HAP-1 (cell line): ENCODE data around the gene PSRC1.
"Not testable (repeated sequence)": the region's sequence is repeated elsewhere in the genome, so short reads cannot be mapped to it uniquely, and the experiment has no call there.

Experiments
- DNase-seq, 2 experiments: peaks; one replicate each; pipeline ENCODE4 v3.0.0-alpha.2; 2016 to 2020; ENCODE audit warnings: low spot score in 2 of 2
- H3K27me3 ChIP-seq: fragments of 250-450 bp; sonication (Bioruptor Pico); 2 replicates; pipeline ENCODE4 v1.5.1; 2020; ENCODE audit warnings: low read depth, mild to moderate bottlenecking, moderate library complexity
- H3K36me3 ChIP-seq: fragments of 250-450 bp; sonication (Bioruptor Pico); replicated peaks from 2 replicates; pipeline ENCODE4 v1.5.1; 2020; ENCODE audit warnings: mild to moderate bottlenecking
- H3K4me1 ChIP-seq: fragments of 250-450 bp; sonication (Bioruptor Pico); 2 replicates; pipeline ENCODE4 v1.5.1; 2020; ENCODE audit warnings: mild to moderate bottlenecking
- H3K4me3 ChIP-seq: fragments of 250-450 bp; sonication (Bioruptor Pico); 2 replicates; pipeline ENCODE4 v1.5.1; 2020; ENCODE audit warnings: mild to moderate bottlenecking, moderate library complexity
- H3K9me3 ChIP-seq: fragments of 250-450 bp; sonication (Bioruptor Pico); 2 replicates; pipeline ENCODE4 v1.5.1; 2020; ENCODE audit warnings: mild to moderate bottlenecking, moderate library complexity
- in situ Hi-C: fragments of 300-500 bp; cut with MboI; formaldehyde crosslinking; loops from 3 replicates; pipeline ENCODE4 v1.14.3; 2020; ENCODE audit warnings: low sequenced_read_pairs, inconsistent platforms, mixed read lengths

Gene PSRC1

DNA sequence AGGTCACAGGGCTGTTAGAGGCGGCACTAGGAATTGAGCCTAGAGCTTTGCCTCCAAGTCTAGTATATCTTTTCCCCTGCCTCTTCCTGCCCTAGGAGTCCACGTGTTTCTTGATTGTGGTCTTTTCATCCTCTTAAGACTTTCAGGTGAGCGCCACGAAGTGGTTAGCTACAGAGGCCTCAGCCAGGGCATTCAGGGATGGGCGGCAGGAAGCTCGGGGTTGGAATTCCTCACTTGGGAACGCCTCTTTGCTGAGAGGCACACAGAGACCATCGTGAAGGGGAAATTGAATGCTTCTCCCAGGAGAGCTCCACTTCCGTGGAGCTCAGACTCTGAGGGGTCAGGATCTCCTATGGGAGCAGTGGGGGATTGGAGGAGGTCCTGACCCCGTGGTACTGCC is 23.0 kb upstream of the PSRC1 start:
- in situ Hi-C loops, H3K9me3 ChIP-seq, DNase-seq, H3K27me3 ChIP-seq, H3K36me3 ChIP-seq, H3K4me3 ChIP-seq: not testable (repeated sequence)
- peaks cover 12% of the 10 kb centered on the region for H3K4me1 ChIP-seq

DNA sequence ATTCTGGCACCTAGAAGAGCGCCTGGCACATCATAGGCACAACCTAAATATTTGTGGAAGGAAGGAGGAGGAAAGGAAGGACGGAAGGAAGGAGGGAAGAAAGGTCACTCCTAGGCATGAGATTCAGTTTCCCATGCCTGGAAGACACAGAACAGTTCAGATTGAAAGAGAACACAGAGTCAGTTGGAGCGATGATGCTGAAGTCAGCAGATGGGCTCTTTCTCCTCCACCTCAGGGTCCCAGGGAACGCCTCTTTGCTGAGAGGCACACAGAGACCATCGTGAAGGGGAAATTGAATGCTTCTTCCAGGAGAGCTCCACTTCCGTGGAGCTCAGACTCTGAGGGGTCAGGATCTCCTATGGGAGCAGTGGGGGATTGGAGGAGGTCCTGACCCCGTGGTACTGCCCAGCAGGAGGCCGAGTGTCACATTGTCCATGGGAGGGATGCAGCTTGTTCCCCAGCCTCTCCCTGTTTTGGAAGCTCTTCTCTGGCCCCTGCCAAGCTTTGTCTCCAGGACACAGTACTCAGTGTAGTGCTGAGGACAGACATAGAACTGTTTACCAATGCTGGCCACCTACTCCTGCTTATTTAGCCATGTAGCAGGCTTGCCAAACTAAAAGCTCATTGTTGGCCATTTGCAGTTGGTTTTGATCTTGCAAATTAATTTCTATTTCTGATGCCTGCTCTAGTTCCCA is 21.4 kb upstream of the PSRC1 start:
- no peaks in the 10 kb centered on the region for H3K9me3 ChIP-seq
- no peak for DNase-seq
- H3K4me3 ChIP-seq, result no peak overlapping the region
- H3K4me1 ChIP-seq, result peaks cover 12% of the 10 kb centered on the region
- H3K27me3 ChIP-seq, result no peaks in the 10 kb centered on the region
- in situ Hi-C loops, result no loop called here
- no peaks in the 10 kb centered on the region for H3K36me3 ChIP-seq

DNA sequence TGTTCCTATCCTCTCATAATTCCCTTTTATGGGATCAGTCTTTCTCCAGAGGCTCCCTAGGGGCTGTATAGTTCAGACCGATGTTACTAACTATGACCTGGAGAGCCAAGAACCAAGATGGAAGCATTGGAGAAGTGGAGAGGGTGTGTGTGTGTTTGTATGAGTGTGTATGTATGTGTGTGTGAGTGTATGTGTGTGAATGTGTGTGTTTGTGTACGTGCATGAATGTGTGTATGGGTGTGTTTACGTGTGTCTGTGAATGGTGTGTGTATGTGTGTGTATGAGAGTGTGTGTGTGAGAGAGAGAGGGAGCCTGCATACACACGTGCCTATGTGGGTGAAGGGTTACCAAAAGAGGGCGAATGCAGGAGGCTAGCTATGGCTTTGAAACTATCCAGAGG is 18.9 kb upstream of the PSRC1 start:
- no peaks in the 10 kb centered on the region; the same call in 1 of the 2 replicates for H3K4me1 ChIP-seq
- no peaks in the 10 kb centered on the region for H3K27me3 ChIP-seq
- no peaks in the 10 kb centered on the region for H3K9me3 ChIP-seq
- H3K4me3 ChIP-seq, result no peak overlapping the region
- in situ Hi-C loops, result no loop called here
- H3K36me3 ChIP-seq, result no peaks in the 10 kb centered on the region
- DNase-seq, result no peak

DNA sequence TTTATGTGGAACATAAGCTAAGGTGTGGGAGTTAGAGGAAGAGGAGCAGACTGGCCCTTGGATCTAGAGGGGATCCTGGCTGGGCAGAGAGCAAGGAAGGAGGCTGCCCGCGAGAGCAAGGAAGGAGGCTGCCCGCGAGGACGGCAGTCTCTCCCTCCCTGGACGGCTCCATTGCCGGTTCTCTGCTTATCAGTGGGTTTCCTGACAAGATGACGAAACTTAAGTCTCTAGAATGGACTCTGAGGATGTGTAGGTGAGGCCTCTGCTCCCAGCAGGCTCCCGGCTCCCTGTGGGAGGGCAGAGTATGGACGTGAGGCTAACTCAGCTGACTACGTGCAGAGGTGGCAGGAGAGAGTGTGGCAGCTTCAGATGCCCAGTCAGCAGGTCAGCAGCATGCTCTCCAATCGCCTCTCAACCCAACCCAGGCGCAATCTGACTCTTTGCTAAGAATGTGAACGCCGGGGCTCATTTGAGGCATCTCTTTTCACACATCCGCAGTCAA is 17.8 kb upstream of the PSRC1 start:
- Histone ChIP-seq H3K4me3 (no peak overlapping the region), H3K27me3 (no peaks in the 10 kb centered on the region), H3K4me1 (no peaks in the 10 kb centered on the region), H3K36me3 (no peaks in the 10 kb centered on the region), H3K9me3 (no peaks in the 10 kb centered on the region)
- in situ Hi-C loops, result no loop called here
- no peak for DNase-seq

DNA sequence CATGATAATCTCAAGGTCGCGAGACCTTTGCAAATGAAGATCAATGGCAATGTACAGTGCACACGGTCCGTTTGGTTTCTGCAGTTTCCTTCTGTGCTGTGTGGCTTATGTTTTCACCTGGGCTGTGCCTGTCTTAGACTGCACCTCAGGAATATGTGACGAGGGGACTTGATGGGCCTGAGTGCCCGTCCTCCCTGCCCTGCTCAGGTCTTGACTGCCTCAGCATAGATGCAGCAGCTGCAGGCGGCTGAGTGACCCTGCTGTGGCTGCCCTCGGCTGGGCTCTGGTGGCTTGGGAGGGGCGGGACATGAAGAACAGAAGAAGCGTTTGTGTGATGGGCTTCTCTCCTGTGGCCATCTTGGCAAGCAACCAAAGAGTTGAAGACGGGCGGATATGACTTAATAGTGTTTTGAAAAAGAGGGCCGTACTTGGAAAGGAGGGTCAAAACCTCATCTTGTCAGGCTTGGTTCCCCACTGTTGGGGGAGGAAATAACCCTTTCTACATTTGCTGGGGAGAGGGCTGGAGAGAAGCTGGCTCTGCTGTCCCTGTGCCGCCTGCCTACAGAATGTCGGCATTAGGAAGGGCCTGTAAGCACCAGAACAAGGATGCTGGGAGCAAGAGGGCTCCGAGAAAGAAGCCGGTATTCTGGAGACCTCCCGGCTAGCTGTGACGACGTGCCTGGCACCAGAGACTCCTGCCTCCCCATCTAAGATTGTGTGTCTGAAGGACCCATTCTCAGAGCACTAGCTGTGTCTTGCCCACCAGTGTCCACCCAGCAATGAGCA is 16.8 kb upstream of the PSRC1 start:
- H3K27me3 ChIP-seq, result no peaks in the 10 kb centered on the region
- no peaks in the 10 kb centered on the region for H3K9me3 ChIP-seq
- in situ Hi-C loops, result no loop called here

DNA sequence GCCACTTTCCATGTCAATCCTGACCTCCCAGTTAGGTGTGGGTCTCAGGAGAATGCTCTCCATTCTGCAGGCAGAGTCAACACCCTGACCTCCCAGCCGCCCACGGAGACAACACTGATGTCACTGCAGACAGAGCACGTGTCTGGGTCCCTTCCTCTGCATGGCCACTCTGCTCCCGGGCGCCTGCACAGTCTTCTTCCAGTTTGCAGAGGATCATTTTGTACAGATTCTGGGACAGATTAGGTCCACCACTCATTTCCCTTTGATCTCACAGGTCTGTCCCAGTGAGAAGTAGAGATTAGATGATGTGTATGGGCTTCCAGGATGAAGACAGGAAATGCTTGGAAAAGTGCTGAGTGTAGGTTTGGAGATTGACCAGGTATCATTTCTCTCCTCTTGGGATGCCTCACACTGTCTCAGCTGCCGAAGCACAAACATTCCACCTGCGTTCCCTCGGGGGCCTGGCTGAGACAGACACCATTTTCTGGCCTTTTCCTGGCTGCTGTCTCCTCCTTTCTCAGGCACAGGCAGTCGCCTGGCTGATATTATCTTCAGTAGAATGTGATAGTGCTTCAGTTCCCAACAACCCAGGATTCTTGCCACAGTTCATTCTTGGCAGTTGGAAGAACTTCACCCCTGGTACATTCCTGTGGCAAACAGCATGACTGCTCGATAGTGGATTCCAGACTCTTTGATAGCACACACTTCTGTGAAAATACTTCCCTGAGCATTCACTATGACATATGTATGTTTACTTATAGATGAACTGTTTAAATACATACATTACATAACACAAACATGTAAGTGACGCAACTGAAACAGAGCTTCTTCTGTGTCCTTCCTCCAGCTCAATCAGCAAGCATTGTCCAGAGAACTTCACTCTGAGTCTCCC is 16.0 kb upstream of the PSRC1 start:
- no peak for DNase-seq
- Histone ChIP-seq H3K9me3 (no peaks in the 10 kb centered on the region), H3K4me1 (no peaks in the 10 kb centered on the region), H3K27me3 (no peaks in the 10 kb centered on the region), H3K4me3 (no peak overlapping the region), H3K36me3 (no peaks in the 10 kb centered on the region)
- in situ Hi-C loops, result no loop called here

More for the DNA sequence above, 16.8 kb upstream of the PSRC1 start:
- Histone ChIP-seq H3K36me3 (no peaks in the 10 kb centered on the region), H3K4me3 (no peak overlapping the region), H3K4me1 (no peaks in the 10 kb centered on the region)
- DNase-seq, result no peak

DNA sequence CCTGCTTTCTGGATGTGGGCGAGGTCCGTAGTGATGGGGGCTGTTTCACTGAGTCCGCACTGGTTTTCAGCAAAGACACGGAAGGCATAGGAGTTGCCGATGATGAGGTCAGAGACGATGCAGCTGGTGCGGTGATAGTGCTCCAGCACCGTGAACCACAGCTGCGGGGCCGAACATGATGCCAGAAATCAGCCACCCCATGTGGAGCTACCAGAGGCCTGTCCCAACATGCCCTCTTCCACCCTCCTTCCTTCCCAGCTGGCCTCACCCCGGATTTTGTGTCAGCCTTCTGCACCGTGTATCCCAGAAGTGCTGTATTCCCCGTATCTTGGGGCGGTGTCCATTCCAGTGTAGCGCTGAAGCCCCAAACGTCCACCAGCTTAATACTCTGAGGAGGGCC is 13.8 kb upstream of the PSRC1 start:
- H3K4me3 ChIP-seq, result no peak overlapping the region
- H3K27me3 ChIP-seq, result no peaks in the 10 kb centered on the region
- no peaks in the 10 kb centered on the region for H3K4me1 ChIP-seq
- H3K9me3 ChIP-seq, result no peaks in the 10 kb centered on the region
- DNase-seq, result no peak
- no peaks in the 10 kb centered on the region for H3K36me3 ChIP-seq
- in situ Hi-C loops, result no loop called here

DNA sequence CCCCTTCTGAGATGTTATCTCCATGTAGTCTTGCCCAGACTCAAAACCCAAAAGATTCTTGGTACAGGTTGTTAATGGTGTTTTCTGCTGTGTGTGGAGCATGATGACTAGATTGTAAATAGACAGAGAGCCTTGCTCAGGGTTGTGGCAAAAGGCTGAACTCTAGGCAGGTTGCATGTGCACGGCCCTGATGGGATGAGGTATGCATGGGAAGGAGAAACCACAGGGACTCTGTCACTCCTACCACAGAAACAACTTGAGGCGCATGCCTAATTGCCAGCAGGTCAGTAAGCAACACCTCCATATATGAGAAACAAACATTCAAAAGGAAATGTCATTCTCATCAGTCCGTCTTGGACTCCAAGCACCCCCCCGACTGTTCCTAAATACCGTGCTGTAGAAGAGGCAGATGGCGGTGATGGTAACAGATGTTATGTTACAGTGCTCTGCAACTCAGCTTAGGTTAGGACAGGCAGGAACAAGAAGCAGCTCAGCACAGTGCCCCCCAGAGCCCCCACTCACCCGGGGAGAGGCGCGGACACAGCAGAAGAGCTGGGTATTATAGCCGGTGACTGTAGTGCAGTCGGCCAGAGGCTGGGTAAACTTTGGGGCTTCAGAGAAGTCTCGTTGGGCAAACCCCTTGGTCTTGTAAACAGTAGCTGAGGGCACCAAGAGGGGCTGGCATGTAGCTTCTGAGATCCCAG is 12.9 kb upstream of the PSRC1 start:
- no peaks in the 10 kb centered on the region for H3K36me3 ChIP-seq
- in situ Hi-C loops, result no loop called here
- H3K4me1 ChIP-seq, result no peaks in the 10 kb centered on the region
- no peaks in the 10 kb centered on the region for H3K9me3 ChIP-seq
- DNase-seq, result no peak
- no peaks in the 10 kb centered on the region for H3K27me3 ChIP-seq
- H3K4me3 ChIP-seq, result no peak overlapping the region

DNA sequence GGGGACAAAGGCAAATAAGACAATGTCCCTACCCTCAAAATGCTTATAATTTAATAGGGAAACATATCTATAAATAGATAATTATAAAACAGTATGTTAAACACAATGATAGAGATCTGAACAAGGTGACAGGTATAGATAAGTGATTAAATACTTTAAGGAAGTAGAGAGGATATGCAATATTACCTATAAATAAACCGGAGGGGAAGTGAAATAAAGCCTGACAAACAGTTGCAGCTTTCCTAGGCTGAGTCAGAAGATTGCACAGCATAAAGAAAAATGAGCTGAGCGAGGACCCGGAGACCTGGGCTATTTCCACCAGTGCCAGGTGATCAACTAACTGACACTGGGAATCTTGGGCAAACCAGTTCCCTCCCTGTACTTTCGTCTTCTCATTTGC is 11.5 kb upstream of the PSRC1 start:
- in situ Hi-C loops, result no loop called here
- Histone ChIP-seq H3K4me3 (no peak overlapping the region), H3K4me1 (no peaks in the 10 kb centered on the region)

DNA sequence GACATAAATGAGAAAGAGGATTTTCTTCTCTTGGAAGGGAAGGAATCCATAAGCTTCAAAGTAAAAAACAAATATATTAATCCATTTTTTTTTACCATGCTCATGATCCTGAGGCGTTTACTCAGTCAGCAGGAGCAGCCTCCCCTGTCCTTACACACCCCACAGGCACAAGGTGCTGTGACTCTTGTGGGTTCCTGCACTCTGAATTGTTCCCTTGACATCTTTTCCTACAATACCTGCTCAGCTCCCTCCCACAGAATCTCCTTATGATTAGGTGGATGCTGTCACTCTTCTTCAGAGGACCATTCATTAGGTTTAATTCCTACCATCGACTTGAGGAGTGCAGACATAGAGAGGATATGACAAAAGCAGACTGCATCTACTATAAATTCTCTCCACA is 10.1 kb upstream of the PSRC1 start:
- H3K27me3 ChIP-seq, result no peaks in the 10 kb centered on the region
- in situ Hi-C loops, result no loop called here
- no peaks in the 10 kb centered on the region for H3K4me1 ChIP-seq
- H3K4me3 ChIP-seq, result no peak overlapping the region
- no peaks in the 10 kb centered on the region for H3K36me3 ChIP-seq
- no peak for DNase-seq
- H3K9me3 ChIP-seq, result no peaks in the 10 kb centered on the region

More for the DNA sequence above, 11.5 kb upstream of the PSRC1 start:
- Histone ChIP-seq H3K27me3 (no peaks in the 10 kb centered on the region), H3K36me3 (no peaks in the 10 kb centered on the region), H3K9me3 (no peaks in the 10 kb centered on the region)
- no peak for DNase-seq

DNA sequence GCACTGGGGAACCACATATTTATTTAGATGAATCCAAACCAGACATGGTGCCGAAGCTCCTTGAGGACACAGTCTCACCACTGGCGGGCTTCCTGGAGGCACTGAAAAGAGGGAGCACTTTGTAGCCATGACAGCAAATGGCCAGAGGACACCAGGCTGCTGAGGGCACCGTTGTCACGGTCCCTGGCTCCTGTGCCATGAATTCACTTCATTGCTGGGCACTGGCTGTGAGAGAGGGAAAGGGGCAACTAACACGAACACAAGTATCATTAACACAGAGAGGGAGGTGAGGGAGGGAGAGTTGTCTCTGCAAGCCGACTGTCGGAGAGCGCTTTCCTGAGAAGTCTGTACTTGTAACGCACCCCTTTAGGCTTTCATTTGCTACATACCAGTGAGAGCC is 9.4 kb upstream of the PSRC1 start:
- Histone ChIP-seq H3K9me3 (no peaks in the 10 kb centered on the region), H3K27me3 (no peaks in the 10 kb centered on the region), H3K4me3 (no peak overlapping the region), H3K4me1 (no peaks in the 10 kb centered on the region), H3K36me3 (no peaks in the 10 kb centered on the region)
- no peak for DNase-seq
- in situ Hi-C loops, result no loop called here

DNA sequence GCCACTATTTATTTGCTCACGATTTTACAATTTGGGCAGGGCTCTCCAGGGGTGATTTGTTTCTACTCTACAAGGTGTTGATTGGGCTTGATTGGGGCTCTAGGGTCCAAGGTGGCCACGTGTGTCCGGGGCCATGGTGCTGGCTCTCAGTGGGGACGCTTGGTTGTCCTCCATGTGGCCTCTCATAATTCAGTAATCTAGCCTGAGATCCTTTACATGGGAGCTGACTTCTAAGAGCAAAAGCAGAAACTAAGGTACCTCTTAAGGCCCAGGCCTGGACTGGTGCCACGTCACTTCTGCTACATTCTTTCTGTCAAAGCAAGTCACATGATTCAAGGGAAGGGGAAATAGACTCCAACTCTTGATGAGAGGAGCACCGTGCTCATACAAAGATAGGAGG is 8.1 kb upstream of the PSRC1 start:
- H3K9me3 ChIP-seq, result no peaks in the 10 kb centered on the region
- DNase-seq, result no peak
- H3K4me1 ChIP-seq, result peaks cover 3% of the 10 kb centered on the region
- no peaks in the 10 kb centered on the region for H3K27me3 ChIP-seq
- no peaks in the 10 kb centered on the region for H3K36me3 ChIP-seq
- H3K4me3 ChIP-seq, result no peak overlapping the region
- in situ Hi-C loops, result no loop called here

DNA sequence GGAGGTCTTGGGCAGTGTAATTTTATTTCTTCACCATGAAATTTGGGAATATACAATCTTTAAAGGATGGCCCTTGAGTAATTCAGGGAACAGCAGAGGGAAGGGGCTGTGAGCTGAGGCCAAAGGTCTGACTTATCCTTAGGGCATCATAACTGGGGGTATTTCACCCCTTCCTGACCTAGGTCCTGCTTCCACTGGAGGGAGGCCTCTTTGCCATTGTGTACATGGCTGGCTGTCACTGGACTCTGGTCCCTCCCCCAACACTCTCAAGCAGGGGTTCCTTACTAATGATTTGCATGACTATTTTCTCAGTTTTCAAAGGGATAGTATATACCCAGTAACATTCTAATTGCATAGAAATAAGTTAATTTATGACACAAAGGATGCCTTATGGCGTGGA is 7.2 kb upstream of the PSRC1 start:
- no peaks in the 10 kb centered on the region for H3K27me3 ChIP-seq
- peaks cover 10% of the 10 kb centered on the region for H3K4me1 ChIP-seq
- DNase-seq, result no peak
- H3K9me3 ChIP-seq, result no peaks in the 10 kb centered on the region
- H3K4me3 ChIP-seq, result no peak overlapping the region
- in situ Hi-C loops, result no loop called here
- H3K36me3 ChIP-seq, result no peaks in the 10 kb centered on the region
